Measurements from ENCODE around the gene ERH. TPM values are rescaled to one million over a fixed set of nuclear protein-coding genes. Genes with fewer than 3 reads are reported as not detected.

Gene ERH
- total RNA-seq, 3 donors from 2014 or later = 69.0 to 98.0 (median 77.6) TPM

DNA sequence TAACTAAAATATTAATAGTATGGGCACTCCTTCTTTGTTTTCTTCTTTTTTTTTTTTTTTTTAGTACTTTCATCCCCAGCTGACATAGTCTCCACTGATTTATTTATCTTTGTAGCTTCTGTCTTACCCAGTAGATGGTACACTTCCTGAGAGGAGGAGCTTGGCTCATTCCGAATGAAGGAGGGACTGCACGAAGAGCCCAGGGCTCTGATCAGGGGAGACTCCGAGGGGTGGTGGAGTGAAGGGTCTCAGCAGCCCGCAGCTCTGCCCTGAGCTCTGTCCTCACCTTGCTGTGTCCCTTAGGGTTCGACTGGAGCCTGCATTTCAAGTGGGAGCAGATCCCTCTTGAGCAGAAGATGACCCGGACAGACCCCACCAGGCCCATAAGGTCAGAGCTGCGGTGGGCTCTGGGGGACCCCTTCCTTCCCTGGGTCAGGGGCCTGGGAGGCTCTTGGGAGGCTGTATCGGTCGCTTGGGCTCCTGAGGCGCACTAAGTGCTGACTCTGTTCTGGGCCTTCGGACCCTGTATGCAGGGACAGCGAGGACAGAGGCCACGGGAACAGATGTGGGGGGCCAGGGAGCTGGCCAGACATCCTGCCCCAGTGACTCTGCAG lies 65.2 kb downstream of the ERH start:
- H3K4me1 ChIP-seq = peaks cover 0 to 20% of the 10 kb centered on the region in 2 donors
- H3K4me3 ChIP-seq = no peak overlapping the region
- no peaks in the 10 kb centered on the region for H3K27me3 ChIP-seq
- H3K9me3 ChIP-seq = no peaks in the 10 kb centered on the region
- DNase-seq (ENCODE audit: low spot score in 2 of 2) = peak in 1 of 2 donors; percentile 36
- no peak for TF ChIP-seq POLR2AphosphoS5 (IDR thresholded peaks at IDR 0.05)
- no peak for TF ChIP-seq CTCF (IDR thresholded peaks at IDR 0.05)
- no peak for TF ChIP-seq POLR2A (IDR thresholded peaks at IDR 0.05)
- H3K36me3 ChIP-seq = no peaks in the 10 kb centered on the region
- H3K27ac ChIP-seq = no peak overlapping the region
- intact Hi-C loops (cut with DNase I; ENCODE audit: low total_unique reads) = no loop called here

DNA sequence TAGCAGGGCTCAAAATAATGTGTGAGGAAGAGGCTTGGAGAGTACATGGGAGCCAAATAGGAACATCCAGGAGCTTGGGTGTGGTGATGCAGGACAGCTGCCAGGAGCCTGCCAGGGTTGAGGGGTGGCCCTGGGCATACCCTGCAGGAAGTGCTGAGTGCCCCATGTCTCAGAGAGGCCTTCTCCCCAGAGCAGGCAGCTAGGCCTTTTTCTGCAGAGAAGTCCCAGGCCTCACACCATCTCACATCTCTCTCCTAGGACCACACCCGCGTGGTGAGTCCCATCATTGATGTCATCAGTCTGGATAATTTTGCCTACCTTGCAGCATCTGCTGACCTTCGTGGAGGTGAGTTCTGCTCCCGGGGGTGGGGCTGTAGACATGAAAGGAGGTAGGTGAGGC lies 66.9 kb downstream of the ERH start:
- Histone ChIP-seq H3K27me3 (no peaks in the 10 kb centered on the region), H3K4me3 (no peak overlapping the region)
- intact Hi-C loops (cut with DNase I; ENCODE audit: low total_unique reads) = no loop called here

More for the DNA sequence above, 66.9 kb downstream of the ERH start:
- no peaks in the 10 kb centered on the region for H3K36me3 ChIP-seq
- peaks cover 0 to 19% of the 10 kb centered on the region in 2 donors for H3K4me1 ChIP-seq
- no peak for TF ChIP-seq POLR2A (IDR thresholded peaks at IDR 0.05)
- no peak for TF ChIP-seq POLR2AphosphoS5 (IDR thresholded peaks at IDR 0.05)
- no peak for TF ChIP-seq CTCF (IDR thresholded peaks at IDR 0.05)
- no peak for DNase-seq (ENCODE audit: low spot score in 2 of 2)
- no peak overlapping the region for H3K27ac ChIP-seq
- no peaks in the 10 kb centered on the region for H3K9me3 ChIP-seq

Other genes with a start within 250 kb of the ERH start
- 10 to 100 TPM; 40.4 to 45.0 (median 43.3) TPM for gene DCAF5, start 245.2 kb downstream of the ERH start, total RNA-seq
- 10 to 100 TPM; 17.1 to 32.5 (median 23.3) TPM for gene EXD2, start 206.8 kb downstream of the ERH start, total RNA-seq
- gene GALNT16, start 138.1 kb downstream of the ERH start, total RNA-seq = 10 to 100 TPM in 1 of 3 donors, 1 to 10 TPM in 2; 6.3 to 20.6 (median 8.8) TPM
- gene SLC39A9, start 393 bp upstream of the ERH start, total RNA-seq = 10 to 100 TPM; 71.1 to 92.3 (median 73.8) TPM
- gene PLEKHD1, start 86.4 kb upstream of the ERH start, total RNA-seq = 1 to 10 TPM in 2 of 3 donors, under 1 TPM in 1; under 0.01 to 2.3 (median 2.0) TPM
- under 1 TPM in 2 of 3 donors, not detected in 1; 0.29 to 0.33 TPM for gene CCDC177, start 176.6 kb upstream of the ERH start, total RNA-seq
- 10 to 100 TPM; 30.2 to 55.9 (median 55.7) TPM for gene SUSD6, start 213.3 kb upstream of the ERH start, total RNA-seq

All from breast epithelium (tissue), 4 donors.